Activated CD4-positive, alpha-beta T cell treated with anti-CD3 and anti-CD28 coated beads, Interleukin-2, amount 50 U/mL, for 1 hour (primary cell): ENCODE measurements around the gene TBCE.
"Not testable (repeated sequence)": the region's sequence is repeated elsewhere in the genome, so short reads cannot be mapped to it uniquely, and the experiment has no call there.

Experiments
- DNase-seq: peaks from one replicate; pipeline ENCODE4 v3.0.0-alpha.2; 2020

TBCE gene

DNA sequence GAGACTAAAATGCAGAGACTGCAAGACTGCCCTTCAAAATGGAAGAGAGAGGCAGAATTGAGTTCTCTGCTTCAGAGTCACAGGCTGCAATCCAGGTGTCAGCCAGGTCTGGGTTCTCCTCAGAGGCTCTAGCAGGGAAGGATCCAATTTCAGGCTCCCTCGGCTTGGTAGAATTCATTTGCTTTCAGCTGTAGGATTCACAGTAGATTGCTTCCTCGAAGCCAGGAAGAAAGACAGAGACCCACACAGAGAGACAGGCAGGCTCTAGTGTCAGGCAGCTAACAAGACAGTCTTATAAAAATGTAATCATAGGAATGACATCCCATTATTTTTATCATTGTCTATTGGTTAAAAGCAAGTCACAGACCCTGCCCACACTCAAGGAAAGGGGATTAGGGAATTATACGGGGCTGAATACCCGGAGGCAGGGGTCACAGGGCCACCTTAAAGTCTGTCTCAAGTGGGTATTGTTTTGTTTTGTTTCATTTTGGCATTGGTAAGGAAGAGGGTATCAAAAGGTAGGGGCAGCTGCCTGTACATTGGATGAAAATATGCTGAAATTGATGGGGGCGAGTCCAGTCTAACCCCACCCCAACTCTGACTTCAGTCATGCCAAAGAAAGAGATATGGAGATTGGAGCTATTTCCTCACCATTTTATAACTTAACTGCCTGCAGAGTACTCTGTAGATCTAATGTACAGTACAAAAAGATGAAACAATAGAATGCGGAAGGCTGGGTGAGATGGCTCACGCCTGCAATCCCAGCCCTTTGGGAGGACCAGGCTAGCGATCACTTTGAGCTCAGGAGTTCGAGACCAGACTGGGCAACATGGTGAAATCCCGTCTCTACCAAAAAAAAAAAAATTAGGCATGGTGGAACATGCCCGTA, 9.5 kb upstream of the TBCE start:
- DNase-seq, result no peak

DNA sequence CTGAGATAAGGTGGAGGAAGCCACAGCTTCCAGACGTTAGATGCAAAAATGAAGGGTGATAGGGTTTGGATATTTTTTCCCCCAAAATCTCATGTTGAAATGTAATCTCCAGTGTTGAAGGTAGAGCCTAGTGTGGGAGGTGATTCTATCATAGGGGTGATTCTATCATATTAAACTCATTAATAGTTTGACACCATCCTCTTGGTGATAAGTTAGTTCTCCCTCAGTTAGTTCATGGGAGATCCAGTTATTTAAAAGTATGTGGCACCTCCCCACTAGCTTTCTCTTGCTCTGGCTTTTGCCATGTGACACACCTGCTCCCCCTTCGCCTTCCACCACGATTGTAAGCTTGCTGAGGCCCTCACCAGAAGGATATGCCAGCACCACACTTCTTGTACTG, 8.3 kb upstream of the TBCE start:
- no peak for DNase-seq

DNA sequence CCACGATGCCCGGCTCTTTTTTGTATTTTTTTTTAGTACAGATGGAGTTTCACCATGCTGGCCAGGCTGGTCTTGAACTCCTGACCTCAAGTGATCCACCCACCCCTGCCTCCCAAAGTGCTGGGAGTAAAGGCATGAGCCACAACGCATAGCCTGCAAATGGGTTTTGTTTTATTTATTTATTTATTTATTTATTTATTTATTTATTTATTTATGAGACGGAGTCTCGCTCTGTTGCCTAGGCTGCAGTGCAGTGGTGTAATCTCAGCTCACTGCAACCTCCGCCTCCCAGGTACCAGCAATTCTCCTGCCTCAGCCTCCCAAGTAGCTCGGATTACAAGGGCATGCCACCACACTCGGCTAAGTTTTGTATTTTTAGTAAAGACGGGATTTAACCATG, 3.0 kb upstream of the TBCE start:
- DNase-seq, result not testable (repeated sequence)

DNA sequence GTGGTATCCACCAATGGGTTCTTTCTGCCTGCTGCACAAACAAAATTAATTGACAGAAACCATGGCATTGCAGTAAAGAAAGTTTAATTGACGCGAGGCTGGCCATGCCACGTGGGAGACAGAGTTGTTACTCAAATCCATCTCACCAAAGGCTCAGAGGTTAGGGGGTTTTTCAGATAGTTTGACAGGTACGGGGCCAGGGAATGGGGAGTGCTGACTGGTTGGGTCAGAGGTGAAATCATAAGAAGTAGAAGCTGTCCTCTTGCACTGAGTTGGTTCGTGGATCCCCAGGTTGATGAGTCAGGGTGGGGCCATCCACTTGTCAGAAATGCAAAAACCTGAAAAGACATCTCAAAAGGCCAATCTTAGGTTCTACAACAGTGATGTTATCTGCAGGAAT, 941 bp upstream of the TBCE start:
- DNase-seq, result no peak

DNA sequence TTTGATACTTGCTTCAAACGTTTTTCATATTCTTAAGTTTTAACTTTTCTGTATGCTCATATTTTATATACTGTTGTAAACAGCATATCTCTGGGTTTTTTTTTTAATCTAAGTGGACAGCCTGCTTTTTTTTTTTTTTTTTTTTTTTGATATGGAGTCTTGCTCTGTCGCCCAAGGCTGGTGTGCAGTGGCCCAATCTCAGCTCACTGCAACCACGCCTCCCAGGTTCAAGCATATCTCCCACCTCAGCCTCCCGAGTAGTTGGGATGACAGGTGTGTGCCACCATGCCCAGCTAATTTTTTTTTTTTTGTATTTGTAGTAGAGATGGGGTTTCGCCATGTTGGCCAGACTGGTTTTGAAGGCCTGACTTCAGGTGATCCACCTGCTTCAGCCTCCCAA, 1.2 kb downstream of the TBCE start:
- no peak for DNase-seq

DNA sequence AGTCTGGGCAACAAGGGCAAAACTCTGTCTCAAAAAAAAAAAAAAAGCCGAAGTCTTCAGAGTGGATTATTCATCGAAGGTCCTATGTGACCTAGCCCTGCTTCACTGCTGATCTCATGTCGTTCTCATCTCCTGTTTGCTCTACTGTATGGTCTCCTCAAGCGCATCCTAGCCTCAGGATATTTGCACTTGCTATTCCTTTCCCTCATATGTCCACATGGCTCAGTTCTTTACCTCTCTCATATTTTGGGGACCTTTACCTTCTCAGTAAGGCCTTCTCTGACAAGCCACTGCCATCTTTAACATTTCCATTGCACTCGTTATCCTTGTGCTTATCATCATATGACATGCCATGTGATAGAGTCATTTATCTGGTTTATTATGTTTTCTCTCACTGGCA, 2.6 kb downstream of the TBCE start:
- DNase-seq, result no peak

DNA sequence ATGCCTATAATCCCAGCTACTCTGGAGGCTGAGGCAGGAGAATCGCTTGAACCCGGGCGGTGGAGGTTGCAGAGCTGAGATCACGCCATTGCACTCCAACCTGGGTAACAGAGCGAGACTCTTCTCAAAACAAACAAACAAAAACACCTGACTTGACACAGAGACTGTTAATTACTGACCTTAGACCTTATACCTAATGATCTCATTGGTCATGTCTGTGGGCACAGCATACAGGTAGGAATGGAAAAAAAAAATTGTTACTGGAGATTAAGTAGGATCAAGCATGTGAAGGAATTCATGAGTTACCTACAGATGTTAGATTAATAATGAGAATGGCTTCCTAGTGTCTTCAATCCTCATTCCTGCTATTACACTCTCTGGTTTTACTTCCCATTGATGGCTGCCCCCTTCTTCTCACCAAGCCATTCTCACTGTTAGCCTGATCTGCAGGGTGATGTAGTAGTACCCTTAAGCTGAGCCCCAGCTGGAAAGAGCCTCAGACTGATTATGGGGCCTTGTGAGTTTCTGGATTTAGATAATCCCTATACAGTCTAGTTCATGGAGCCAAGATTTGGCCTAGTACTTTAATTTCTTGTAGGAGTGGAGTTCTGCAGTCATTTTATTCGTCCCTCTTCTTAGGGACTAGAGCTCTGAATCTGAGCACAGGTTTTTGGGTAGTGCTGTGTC, 8.8 kb downstream of the TBCE start:
- no peak for DNase-seq

DNA sequence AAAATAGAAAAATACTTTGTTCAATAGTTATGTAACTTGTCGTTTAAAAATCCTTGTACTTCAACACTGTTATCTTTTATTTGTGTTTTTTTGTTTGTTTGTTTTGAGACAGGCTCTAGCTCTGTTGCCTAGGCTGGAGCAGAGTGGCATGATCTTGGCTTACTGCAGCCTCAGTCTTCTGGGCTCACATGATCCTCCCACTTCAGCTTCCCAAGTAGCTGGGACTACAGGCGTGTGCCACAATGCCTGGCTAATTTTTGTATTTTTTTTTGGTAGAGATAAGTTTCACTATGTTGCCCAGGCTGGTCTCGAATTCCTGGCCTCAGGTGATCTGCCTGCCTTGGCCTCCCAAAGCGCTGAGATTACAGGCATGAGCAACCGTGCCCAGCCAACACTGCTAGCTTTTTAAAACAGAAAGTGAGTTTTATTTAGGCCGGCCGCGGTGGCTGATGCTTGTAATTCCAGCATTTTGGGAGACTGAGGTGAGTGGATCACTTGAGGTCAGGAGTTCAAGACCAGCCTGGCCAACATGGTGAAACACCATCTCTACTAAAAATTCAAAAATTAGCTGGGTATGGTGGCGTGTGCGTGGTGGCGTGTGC, 11.0 kb downstream of the TBCE start:
- DNase-seq, result not testable (repeated sequence)

DNA sequence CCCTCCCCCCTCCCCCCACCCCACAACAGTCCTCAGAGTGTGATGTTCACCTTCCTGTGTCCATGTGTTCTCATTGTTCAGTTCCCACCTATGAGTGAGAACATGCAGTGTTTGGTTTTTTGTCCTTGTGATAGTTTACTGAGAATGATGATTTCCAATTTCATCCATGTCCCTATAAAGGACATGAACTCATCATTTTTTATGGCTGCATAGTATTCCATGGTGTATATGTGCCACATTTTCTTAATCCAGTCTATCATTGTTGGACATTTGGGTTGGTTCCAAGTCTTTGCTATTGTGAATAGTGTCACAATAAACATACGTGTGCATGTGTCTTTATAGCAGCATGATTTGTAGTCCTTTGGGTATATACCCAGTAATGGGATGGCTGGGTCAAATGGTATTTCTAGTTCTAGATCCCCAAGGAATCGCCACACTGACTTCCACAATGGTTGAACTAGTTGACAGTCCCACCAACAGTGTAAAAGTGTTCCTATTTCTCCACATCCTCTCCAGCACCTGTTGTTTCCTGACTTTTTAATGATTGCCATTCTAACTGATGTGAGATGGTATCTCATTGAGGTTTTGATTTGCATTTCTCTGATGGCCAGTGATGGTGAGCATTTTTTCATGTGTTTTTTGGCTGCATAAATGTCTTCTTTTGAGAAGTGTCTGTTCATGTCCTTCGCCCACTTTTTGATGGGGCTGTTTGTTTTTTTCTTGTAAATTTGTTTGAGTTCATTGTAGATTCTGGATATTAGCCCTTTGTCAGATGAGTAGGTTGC, 14.9 kb downstream of the TBCE start:
- DNase-seq, result not testable (repeated sequence)

DNA sequence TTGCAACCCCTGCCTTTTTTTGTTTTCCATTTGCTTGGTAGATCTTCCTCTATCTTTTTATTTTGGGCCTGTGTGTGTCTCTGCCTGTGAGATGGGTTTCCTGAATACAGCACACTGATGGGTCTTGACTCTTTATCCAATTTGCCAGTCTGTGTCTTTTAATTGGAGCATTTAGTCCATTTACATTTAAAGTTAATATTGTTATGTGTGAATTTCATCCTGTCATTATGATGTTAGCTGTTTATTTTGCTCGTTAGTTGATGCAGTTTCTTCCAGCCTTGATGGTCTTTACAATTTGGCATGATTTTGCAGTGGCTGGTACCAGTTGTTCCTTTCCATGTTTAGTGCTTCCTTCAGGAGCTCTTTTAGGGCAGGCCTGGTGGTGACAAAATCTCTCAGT, 18.4 kb downstream of the TBCE start:
- DNase-seq, result not testable (repeated sequence)

DNA sequence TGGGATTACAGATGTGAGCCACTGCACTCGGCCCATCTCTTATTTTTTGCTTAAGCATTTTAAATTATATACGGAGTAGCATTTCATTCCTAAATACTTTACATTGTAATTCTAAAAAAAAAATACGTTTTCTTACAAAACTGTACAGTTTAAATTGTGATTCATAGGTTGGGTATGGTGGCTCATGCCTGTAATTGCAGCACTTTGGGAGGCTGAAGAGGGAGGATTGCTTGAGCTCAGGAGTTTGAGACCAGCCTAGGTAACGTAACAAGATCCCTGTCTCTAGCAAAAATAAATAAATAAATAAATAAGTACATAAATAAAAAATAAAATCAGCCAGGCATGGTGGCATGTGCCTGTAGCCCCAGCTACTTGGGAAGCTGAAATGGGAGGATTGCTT, 24.6 kb downstream of the TBCE start:
- no peak for DNase-seq

DNA sequence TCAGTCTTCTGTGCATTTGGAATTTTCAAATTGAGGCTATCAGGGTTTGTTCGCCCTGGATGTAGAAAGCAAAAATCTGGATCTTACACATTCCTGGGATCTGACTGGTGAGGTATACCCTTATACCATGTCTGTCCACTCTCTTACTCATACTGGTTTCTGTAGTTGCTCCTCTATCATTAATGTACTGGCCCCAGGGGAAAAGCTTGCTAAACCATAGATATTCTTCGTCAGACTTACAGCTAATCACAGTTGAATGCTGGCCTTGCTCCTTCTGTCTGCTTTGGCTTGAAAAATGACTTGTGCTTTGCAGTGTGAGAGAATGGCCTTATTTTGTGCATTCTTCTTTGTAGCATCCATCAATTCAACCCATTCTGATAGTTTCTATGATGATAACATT, 30.5 kb downstream of the TBCE start:
- DNase-seq, result no peak

DNA sequence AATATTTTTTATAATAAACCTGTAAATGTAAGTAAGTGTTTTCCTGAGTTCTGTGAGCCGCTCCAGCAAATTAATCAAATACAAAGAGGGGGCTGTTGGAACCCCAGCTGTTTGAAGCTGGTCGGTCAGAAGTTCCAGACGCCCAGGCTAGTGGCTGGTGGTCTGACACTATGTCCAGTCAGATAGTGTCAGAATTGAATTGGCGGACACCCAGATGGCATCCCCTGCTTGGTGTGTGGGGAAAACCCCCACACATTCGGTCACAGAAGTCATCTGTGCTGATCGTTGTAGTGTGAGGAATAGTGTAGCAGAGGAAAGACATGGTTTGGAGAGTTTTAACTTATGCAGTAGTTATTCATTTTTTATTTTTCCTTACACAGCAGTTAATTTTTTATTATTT, 32.4 kb downstream of the TBCE start:
- no peak for DNase-seq

DNA sequence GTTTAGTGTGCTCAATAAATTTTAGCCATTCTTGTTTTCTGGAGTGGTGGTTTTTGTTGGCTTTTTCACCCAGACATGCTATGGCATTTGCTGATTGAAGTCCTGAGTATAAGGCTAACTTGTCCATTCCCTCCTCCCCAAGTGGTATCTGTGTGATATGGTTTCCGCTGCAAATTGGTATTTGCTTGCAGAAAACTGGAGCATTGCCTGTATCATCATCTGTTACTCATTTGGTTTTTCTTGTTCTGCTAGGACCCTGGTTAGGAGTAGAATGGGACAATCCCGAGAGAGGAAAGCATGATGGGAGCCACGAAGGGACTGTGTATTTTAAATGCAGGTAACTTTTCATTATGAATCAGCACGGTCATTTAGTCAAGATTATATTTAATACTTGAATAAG, 34.0 kb downstream of the TBCE start:
- no peak for DNase-seq

DNA sequence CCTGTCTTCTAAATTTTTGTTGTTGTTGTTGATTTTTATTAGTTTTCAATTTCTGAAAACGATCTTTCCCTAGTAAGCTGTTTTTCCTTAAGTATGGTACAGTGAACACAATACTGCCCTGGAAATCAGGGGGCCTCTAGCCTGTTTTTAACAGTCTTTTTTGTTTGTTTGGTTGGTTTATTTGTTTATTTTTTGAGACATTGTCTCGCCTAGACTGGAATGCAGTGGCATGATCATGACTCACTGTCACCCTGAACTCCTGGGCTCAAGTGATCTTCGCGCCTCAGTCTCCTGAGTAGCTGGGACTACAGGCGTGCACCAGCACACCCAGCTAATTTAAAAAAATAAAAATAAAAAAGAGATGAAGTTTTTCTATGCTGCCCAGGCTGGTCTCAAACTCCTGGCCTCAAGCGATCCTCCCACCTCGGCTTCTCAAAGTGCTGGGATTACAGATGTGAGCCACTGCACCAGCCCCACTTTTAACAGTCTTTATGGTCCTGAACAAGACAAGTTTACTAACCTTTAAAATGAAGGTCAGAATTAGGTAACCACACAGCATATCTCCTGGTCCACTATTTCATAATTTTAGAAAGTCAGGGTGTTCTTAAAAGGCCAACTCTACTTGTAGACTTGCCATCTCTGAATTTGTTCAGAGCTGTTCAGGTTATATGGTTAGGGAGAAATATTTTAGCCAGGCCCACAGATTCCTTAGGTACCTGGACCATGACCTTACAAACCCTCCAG, 35.4 kb downstream of the TBCE start:
- DNase-seq, result no peak

DNA sequence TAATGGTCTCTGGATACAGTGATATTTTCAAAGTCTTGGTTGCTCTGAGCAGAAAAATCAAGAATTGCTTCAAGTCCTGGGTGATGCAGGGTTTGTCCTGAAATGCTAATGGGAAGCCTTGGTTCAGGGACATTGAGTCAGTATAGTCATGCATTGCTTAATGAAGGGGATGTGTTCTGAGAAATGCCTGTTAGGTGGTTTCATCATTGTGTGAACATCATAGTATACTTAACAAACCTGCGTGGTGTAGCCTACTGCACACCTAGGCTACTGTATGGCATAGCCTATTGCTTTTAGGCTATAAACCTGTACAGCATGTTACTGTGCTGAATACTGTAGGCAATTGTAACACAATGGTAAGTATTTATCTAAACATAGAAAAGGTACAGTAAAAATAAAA, 36.4 kb downstream of the TBCE start:
- DNase-seq, result no peak

DNA sequence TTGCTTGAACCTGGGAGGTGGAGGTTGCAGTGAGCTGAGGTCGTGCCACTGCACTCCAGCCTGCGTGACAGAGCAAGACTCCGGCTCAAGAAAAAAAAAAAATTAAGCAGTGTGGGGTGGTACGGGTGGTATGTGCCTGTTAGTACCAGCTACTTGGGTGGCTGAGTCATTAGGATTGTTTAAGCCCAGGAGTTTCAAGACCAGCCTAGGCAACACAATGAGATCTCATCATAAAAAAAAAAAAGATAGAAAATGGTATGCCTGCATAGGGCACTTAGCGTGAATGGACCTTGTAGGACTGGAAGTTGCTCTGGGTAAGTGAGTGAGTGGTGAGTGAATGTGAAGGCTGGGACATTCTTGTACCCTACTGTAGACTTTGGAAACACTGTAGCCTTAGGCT, 37.0 kb downstream of the TBCE start:
- no peak for DNase-seq

DNA sequence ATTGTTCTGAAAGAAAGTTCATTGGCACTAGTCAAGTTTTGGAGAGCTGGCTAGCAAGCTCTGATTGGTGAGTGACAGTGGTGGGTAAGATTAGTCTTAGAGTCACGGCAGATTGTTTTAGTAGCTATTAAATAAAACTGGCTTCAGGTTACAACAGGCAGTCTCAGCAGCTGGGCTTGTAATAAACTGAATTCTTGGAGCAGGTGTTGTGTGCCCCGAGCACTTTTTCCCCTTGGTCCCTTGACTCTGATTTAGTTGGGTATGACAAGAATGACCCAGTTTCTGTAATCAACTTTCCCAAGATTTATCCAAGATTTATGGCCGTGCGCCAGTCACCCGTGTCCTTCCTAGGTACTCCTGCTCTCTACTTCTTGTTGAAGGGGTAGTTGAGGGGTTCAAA, 40.2 kb downstream of the TBCE start:
- DNase-seq, result no peak

DNA sequence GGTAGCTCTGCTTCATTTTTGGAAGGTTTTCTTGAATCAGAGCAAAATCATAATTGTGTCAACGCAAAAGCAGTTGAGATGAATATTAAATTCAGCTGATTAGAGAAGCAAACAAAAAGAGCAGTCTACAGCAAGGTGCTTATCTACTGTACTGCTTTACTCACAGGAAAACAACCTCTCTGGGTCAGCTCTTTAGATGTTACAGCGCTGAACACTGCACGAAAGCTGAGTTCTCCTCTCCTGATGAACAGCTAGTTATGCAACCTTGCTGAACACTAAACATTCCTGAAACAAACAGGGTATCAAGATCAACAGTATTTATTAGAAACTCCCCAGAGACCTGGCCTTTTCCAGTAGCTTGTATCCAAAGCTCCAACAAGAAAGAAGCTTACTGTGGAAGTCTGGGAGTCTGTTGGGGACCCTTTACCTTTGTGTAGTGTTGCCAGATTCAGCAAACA, 41.3 kb downstream of the TBCE start:
- no peak for DNase-seq

DNA sequence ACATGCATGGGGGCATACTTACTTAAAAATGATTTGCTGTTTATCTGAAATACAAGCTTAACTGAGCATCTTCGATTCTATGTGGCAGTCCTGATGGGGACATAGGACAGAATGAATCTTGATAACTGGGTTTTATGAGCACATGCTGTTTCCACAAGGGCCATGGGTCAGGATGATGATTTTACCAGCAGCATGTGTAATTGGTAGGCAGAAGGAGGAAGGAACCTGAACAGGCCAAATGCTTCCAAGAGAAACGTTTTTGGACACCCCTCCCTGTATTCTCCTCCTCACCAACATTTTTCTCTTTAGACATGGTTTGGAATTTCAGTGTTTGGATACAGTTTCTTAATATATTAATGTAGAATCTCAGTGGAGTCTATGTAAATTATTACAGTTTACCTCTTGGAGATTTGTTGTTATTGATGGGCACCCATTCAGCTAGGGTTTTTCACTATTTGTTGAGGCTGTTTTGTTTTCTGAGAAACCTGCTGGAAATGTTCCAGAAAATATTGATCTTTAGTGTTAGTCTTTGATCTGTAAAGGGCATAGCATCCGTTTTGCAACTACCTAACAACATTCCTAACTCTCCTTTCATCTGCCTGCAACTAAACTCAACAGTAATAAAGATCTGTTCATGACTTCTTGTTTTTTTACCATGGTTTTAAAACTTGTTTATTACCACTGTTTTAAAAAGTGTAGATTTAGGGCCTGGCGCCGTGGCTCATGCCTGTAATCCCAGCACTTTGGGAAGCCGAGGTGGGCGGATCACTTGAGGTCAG, 42.0 kb downstream of the TBCE start:
- DNase-seq, result no peak

DNA sequence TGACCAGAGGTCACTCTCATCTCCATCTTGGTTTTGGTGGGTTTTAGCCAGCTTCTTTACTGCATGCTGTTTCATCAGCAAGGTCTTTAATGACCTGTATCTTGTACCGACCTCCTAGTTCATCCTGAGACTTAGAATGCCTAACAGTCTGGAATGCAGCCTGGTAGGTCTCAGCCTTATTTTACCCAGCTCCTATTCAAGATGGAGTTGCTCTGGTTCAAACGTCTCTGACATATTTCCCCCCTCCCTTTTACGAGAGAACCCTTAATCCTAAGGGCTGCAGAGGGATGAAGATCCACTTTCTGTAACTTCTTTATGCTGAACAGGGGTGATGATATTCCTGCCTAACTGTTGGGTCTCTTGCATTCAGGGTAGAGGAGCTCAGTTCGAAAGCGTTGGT, 43.2 kb downstream of the TBCE start:
- no peak for DNase-seq
